Measurements from ENCODE around the gene AUTS2.

AUTS2 gene

DNA sequence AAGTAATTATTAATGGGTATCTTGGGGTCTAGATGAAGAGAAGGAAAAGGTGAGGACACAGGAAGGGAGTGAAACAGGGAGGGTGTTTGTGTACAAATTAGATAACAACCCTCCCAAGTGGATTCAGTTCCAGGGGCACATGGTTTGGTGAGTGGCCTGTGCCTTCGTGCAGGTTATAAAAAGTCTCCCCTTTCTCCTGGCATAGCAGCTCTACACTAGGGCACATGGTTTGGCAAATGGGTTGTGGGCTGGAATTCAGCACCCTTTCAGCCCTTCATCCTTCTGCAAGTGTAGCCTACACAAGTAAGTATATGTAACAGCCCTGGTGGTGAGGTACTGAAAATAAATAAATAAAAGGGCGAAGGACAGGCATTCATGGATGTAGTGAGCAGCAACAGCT is 359.4 kb downstream of the AUTS2 start:
- DNase-seq (ENCODE audit: low read depth): no peak
- TF ChIP-seq, protein P1, sequence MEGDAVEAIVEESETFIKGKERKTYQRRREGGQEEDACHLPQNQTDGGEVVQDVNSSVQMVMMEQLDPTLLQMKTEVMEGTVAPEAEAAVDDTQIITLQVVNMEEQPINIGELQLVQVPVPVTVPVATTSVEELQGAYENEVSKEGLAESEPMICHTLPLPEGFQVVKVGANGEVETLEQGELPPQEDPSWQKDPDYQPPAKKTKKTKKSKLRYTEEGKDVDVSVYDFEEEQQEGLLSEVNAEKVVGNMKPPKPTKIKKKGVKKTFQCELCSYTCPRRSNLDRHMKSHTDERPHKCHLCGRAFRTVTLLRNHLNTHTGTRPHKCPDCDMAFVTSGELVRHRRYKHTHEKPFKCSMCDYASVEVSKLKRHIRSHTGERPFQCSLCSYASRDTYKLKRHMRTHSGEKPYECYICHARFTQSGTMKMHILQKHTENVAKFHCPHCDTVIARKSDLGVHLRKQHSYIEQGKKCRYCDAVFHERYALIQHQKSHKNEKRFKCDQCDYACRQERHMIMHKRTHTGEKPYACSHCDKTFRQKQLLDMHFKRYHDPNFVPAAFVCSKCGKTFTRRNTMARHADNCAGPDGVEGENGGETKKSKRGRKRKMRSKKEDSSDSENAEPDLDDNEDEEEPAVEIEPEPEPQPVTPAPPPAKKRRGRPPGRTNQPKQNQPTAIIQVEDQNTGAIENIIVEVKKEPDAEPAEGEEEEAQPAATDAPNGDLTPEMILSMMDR (IDR thresholded peaks at IDR 0.05; ENCODE audit: insufficient read depth, low read depth, low read length, missing control alignments): no peak

DNA sequence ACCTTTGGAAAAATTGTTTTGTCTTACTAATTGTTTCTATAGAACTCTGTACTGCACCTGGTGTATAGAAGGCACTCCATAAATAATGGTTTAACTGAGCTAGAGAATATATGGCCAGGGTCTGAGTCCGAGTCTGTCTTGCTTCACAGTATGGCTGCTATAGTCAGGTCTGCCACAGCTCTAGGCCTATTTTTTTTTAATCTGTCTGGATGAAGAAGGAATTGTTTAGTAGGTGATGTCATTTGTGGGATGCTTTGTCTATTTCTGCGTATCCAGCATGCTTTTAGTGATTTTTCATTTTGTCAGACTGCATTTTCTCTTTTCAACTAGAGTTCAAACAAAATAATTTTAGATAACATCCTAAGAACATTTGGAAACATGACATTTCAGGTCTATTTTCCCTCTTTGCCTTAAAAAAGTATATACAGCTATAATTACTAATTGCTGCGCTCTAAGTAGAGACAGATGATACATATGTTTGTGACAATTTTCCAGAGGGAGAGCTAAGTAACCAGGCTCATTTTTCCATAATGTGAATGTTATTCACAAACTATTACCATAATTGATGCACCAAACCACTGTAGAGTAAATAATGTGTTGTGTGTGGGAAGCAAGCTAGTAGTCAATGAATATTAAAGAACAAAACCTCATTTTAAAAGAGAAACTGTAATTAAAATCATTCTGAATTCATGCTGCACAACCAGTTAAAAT is 361.7 kb downstream of the AUTS2 start:
- no peak overlapping the region for H3K4me3 ChIP-seq (ENCODE audit: low read depth, low read length)
- no peak for DNase-seq (ENCODE audit: low read depth)
- TF ChIP-seq, protein P1 (IDR thresholded peaks at IDR 0.05; ENCODE audit: insufficient read depth, low read depth, low read length, missing control alignments): no peak

More for the DNA sequence above, 359.4 kb downstream of the AUTS2 start:
- no peak overlapping the region for H3K4me3 ChIP-seq (ENCODE audit: low read depth, low read length)

DNA sequence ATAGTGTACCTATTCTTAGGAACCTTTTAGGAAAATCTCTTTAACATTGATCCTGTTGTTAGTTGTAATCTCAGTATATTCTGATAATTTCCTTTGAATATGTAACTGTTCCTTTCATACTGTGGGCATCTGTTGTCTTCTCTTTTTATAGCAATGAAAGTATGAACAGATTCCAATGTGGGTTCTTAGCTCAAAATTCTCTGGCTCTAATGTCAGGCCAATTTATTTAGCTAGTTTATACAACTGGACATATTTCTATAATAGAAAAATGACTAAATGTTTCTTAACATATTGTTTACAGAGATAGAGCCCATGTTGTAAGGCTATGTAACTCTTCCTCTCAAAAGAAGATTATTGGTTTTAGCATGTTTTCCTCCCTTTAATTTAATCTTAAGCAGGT is 363.2 kb downstream of the AUTS2 start:
- TF ChIP-seq, protein P1 (IDR thresholded peaks at IDR 0.05; ENCODE audit: insufficient read depth, low read depth, low read length, missing control alignments): no peak
- no peak overlapping the region for H3K4me3 ChIP-seq (ENCODE audit: low read depth, low read length)
- no peak for DNase-seq (ENCODE audit: low read depth)

DNA sequence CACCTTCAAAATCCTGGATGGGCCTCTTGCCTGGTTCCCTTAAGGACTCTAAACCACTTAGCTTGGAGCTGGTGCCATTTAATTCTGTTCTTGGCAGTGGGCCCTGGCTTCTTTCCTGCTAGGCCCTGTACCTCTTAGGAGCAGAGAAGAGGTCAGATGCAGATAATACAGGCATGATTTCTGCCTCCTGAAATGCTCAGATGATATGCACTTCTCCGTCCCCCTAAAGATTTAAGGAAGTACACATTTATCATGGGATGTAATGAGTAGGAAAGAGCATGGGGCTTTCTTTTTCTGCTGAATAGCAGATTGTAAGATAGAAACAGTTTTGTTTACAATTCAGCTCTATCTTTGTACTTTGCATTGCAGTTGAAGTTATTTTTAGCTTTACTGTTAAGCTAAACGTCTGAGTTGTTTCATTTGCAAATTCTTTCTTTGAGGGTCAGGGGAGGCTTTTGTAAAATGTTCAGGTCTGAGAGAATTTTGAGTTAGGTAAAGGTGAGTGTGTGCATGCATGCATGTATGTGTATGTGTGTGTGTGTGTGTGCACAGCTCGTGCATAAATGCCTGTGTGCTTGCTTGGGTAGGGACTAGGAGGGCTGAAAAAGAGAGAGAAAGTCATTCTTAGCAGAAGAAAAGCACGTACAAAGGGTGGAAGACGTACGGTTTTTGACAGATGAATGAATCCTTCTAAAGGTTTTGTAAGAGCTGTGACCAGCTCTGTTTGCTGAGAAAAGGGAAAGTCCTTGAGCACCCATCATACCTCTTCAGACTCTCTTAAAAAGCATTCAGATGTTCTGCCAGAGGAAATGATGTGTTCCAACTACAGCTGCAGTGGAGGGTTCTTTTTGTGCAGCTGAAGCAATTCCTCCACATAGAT is 364.2 kb downstream of the AUTS2 start:
- H3K4me3 ChIP-seq (ENCODE audit: low read depth, low read length): no peak overlapping the region
- DNase-seq (ENCODE audit: low read depth): peak; percentile 19
- TF ChIP-seq, protein P1 (IDR thresholded peaks at IDR 0.05; ENCODE audit: insufficient read depth, low read depth, low read length, missing control alignments): no peak

DNA sequence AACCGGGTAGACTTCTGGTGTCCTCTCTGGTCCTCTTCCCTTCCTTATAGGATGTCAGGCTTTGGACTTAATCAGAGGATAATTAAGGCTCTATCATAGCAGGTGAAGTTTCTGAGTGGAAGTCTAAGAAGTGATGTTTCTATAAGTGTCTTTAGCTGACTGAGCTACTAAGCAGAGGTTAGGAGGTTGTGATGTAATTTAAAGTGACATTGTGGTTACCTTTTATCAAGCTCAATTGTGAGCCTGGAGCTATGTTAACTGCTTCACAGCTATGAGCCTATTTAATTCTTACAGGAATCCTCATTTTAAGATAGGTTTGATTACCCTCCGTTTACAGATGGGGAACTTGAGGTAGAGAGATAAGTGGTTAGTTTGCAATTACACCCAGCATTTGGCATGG is 365.1 kb downstream of the AUTS2 start:
- TF ChIP-seq, protein P1 (IDR thresholded peaks at IDR 0.05; ENCODE audit: insufficient read depth, low read depth, low read length, missing control alignments): no peak
- DNase-seq (ENCODE audit: low read depth): no peak
- no peak overlapping the region for H3K4me3 ChIP-seq (ENCODE audit: low read depth, low read length)

DNA sequence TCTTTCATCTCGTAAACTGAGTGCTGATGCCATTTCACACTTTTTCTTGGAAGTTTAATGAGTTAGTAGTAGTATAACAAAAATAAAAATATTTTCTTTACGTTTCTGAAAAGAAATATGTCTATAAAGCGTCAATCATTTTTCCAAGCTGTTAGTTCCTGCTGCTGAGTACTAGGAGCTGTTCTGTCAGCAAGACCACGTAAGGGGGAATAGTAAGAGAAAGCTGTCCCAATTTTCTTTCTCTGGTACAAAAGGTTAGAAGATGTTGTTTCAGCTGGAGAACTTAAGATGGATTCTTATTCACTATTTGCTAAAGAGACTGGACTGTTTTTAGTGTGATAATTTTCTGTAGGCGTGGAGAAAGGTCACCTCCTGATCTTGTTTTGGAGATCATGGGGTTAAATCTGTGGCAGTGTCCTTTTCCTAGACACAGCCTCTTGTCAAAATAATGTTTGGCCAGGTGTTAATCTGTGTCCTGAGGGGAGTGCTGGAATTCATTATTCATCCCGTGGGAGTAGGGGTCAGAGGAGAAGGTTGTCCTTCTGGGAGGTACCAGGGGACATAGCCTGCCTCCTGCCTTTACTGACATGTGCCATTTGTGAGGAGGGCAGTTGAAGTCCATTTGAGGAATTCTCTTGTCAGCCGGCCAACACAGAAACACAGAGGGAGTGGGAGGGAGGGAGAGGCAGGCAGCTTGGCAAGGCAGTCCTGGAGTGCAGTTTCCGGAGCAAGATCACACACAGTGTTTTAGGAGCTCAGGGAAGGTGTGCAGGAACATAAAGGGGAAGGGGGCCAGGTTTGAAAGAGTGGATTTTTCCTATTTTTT is 368.7 kb downstream of the AUTS2 start:
- no peak for DNase-seq (ENCODE audit: low read depth)
- TF ChIP-seq, protein P1 (IDR thresholded peaks at IDR 0.05; ENCODE audit: insufficient read depth, low read depth, low read length, missing control alignments): no peak
- H3K4me3 ChIP-seq (ENCODE audit: low read depth, low read length): no peak overlapping the region
